ENCODE data around the gene IL18RAP.

Gene IL18RAP

GRCh38 chr2:102455061-102455670, 32.2 kb downstream of the IL18RAP start:
- no peak for DNase-seq (ENCODE audit: low spot score)

DNA sequence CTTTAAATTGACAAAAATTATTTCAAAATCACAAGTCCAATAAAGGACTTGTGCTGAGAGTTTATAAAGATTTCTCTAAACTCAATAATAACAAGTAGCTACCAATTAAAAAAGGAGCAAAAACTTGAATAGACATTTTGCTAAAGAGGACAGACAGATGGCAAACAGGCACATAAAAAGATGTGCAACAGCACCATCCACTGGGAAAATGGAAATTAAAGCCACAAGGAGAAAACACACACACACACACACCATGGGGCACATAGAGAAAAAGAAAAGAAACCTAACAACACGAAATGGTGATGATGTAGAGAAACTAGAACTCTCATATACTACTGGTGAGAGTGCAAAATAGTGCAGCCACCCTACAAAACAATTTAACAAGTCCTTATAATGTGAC, 37.5 kb downstream of the IL18RAP start:
- DNase-seq (ENCODE audit: low spot score): no peak

GRCh38 chr2:102461188-102461587, 38.2 kb downstream of the IL18RAP start:
- no peak for DNase-seq (ENCODE audit: low spot score)

DNA sequence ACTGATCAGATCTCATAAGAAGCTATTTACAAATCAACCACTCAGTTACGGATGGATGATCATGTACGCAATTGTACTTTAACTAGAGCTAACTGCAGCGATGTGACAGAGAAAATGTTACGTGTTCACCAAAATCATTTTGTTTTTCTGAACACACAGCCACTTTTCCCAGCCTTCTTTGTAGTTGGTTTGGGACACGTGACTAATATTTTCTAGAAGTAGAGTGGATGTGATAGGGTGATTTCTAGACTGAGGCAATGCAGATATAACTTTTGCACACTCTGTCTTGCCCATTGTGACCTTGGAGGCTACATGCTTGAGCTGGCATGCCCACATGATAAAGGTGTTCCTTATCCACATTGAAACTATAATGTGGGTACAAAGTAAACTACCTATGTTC, 40.2 kb downstream of the IL18RAP start:
- DNase-seq (ENCODE audit: low spot score): no peak

DNA sequence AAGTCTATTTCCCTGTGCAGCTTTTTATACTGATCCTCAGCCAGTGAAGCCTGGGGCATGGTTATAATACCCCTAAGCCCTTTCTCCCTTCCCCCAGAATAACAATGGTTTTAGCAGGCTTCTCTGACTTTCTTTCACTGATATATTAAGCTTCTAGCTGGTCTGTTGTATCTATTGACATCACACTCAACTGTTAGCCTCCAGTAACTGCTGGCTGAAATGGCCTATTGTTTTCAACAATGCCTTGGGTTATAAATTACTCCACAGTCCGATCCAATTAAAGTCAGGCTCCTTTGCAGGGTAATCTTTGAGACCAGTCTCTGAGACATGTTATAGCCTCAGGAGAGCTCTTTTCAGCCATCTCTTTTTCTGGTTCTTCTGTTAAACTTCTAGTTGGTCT, 47.2 kb downstream of the IL18RAP start:
- no peak for DNase-seq (ENCODE audit: low spot score)

- DNase-seq (ENCODE audit: low spot score): peak; percentile 62
Measured at GRCh38 chr2:102473020-102473419, 50.1 kb downstream of the IL18RAP start, which contains the start of gene SLC9A4. Gene SLC9A4, plus strand, starts transcription at chr2:102473226. Its CDS starts 534 bp downstream, at chr2:102473760.

DNA sequence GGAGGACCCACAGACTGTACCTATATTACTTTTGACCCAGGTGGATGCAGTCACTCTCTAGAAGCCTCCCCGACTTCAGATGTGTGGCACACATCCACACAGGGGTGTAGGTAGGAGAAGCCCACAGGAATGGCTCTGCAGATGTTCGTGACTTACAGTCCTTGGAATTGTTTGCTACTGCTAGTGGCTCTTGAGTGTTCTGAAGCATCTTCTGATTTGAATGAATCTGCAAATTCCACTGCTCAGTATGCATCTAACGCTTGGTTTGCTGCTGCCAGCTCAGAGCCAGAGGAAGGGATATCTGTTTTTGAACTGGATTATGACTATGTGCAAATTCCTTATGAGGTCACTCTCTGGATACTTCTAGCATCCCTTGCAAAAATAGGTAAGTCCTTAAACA, 50.7 kb downstream of the IL18RAP start:
- no peak for DNase-seq (ENCODE audit: low spot score)

GRCh38 chr2:102474785-102475184, 51.8 kb downstream of the IL18RAP start:
- DNase-seq (ENCODE audit: low spot score): no peak

- no peak for DNase-seq (ENCODE audit: low spot score)
Measured at GRCh38 chr2:102478686-102479470, 55.9 kb downstream of the IL18RAP start.

- no peak for DNase-seq (ENCODE audit: low spot score)
Measured at GRCh38 chr2:102480285-102481195, 57.6 kb downstream of the IL18RAP start.

DNA sequence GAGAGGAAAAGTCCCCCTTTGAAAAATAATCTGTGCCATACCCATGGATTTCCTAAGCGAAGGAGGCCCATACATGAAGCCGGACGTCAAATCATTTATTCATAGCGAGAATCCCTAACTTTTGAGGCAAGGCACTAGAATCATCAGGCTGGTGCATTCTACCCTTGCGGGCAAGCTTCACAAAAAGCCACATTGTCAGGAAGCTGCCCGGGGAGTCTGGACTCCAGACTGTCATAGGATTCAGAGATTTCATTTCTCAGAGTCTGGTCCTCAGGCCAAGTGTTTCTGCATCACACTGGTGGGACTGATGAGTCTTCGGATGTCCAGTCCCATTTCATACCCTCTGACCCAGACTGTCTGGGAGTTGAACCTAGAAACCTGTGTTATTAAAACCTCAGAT, 59.0 kb downstream of the IL18RAP start:
- DNase-seq (ENCODE audit: low spot score): no peak

DNA sequence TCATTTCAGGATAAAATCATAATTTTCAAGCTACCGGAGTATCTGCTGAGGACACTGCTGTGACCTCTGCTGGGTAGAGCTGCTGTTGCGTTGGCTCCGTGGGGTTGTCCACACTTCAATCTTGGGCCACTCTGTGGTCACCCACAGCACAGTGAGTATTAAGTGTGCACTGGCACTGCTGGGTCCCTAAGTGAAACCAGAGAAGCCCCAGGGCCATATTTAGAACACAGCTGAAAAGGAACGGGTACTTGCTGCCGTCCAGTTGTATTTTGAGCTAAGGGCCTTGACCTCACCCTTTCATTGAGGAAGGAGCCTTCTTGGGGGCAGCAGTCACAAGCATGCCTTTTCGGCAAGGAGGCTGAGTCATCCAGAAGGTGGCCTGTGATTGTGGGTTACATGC, 60.1 kb downstream of the IL18RAP start:
- no peak for DNase-seq (ENCODE audit: low spot score)

DNA sequence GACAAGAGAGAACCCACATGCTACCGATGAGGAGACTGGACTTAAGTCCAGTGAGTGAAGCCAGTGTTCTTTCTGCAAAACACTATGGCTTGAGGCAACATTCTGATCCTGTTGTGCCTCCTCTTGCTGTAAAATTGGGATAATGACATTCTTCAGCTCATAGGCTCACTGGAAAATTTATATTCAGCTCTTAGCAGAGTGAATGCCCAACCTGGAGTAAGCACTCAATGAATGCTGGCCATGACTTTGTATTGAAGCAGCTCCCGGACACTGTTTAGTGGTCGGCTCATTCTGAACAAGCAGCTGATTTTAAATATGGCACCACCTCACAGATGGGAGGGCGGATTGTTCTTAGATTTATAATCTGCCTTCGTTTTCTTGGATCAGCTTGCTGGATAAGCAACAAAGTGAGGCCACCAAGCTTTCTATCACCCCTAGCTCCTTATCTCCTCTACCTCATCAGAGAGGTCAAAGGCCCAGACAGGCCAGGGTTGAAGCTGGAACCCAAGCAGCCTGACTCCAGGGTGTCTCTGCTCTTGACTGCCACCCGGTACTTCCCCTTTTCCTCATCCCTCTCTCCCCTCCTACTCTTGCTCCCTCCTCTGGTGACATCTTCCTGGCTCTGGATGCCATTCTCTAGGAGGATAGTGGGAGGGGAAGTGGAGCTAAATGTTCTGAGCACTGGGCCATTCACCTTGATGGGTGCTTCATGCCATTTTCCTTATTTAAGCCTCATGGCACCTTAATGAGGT, 61.5 kb downstream of the IL18RAP start:
- no peak for DNase-seq (ENCODE audit: low spot score)

DNA sequence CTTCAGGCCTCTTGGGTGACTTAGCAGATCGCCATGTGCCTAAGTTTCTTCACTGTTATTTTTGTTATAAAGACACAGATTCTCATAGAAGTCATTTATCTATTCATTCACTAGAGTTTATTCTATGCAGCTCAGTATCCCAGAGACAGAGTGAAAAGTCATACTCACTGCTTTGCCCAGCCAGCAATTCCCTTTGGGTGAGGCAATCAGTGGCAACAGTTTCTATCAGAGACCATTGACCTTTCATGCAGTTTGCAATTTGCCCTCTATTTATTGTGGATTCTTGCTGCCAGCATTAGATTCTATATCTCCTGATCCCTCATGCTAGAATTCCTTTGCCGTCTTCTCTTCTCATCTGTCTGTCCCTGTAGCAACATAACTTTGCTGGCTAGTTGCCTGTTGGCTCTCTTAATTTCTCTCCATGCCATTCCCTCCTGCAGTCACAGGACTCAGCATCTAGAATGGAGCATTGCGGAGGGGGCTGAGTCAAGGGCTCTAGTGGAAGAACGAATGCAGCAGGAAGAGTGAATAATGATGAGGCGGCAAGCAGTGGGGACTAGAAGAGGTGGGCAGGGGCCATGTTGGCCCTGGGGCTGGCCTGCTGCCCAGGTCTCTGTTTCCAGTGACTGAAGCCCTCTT, 62.3 kb downstream of the IL18RAP start:
- DNase-seq (ENCODE audit: low spot score): no peak

- DNase-seq (ENCODE audit: low spot score): no peak
Measured at GRCh38 chr2:102486941-102487702, 64.2 kb downstream of the IL18RAP start.

- peak; percentile 19 for DNase-seq (ENCODE audit: low spot score)
Measured at GRCh38 chr2:102487761-102488462, 65.0 kb downstream of the IL18RAP start.

DNA sequence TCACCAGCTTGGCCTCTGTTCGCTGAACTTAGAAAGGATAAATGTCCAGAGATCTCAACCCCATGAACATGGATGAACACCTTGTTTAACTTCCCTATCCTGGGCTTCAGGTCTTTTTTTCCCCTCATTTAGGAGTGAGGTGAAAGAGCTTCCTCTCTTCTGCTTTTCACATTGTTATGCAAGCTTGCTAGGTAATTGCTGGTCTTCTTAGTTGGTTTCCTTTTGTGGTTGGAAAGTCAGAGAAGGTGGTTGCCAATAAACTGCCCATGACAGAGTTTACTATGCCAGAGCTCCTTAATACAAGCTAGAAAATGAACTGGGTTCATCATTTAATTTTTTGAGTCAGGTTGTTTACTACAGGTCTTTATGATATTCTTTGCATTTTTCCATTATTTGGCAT, 66.7 kb downstream of the IL18RAP start:
- no peak for DNase-seq (ENCODE audit: low spot score)

DNA sequence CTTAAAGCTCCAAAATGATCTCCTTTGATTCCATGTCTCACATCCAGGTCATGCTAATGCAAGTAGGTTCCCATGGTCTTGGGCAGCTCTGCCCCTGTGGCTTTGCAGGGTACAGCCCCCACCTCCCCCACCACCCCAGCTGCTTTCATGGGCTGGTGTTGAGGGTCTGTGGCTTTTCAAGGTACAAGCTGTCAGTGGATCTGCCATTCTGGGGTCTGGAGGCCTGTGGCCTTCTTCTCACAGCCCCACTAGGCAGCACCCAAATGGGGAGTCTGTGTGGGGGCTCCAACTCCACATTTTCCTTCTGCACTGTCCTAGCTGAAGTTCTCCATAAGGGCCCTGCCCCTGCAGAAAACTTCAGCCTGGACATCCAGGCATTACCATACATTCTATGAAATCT, 69.0 kb downstream of the IL18RAP start:
- DNase-seq (ENCODE audit: low spot score): no peak

DNA sequence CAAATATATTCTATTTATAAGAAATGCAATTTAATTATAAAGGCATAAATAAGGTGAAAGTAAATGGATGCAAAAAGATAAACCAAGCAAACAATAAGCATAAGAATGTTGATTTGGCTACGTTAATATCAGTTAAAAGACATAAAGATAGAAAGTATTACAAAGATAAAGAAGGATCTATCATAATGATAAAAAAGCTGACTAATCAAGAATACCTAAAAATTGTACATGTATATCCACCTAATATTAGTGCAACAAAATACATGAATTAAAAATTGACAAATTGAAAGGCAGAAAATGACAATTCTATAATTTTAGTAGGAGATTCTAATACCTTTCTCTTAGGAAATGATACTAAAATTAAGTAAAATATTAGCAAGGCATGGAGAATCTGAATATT, 71.6 kb downstream of the IL18RAP start:
- no peak for DNase-seq (ENCODE audit: low spot score)

DNA sequence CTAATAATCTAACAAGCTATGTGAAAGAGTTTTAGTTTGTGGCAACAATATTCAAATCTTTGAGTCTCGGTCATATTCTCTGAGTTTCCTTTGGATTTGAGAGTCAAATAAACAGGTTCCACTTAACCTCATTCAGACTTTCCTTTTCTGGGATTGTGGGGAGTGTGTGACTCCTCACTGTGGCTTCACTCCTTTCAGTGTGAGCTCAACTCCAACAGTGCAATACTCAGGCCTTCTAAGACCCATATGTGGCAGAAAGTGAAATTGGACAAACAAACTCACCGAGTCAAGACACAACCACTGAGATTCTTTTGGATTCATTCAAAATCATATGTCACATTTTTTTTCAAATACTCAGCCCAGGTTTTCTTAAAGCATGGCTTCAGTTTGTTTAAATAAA, 75.5 kb downstream of the IL18RAP start:
- DNase-seq (ENCODE audit: low spot score): no peak

Data from iPS-NIHi11 (cell line).